ENCODE data around the gene MECP2.

The MECP2 gene

GRCh38 chrX:154125391-154126040 lies 28.0 kb upstream of the MECP2 start:
- Mint-ChIP-seq H3K27ac (no peak overlapping the region), H3K4me3 (no peak overlapping the region), H3K36me3 (ENCODE audit: insufficient read depth) (peaks cover 3% of the 10 kb centered on the region), H3K4me1 (ENCODE audit: low read depth in 2 of 2) (peaks cover 10 to 19% of the 10 kb centered on the region in 2 donors), H3K9me3 (no peaks in the 10 kb centered on the region), H3K27me3 (no peaks in the 10 kb centered on the region)
- DNase-seq, result no peak
- no peak for ATAC-seq (replicated peaks)

GRCh38 chrX:154123241-154124219 lies 26.0 kb upstream of the MECP2 start:
- ATAC-seq (replicated peaks), result peak; percentile 93
- Mint-ChIP-seq H3K9me3 (no peaks in the 10 kb centered on the region), H3K27ac (peak overlapping the region; percentile 41 to 82), H3K4me1 (ENCODE audit: low read depth in 2 of 2) (peaks cover 10 to 24% of the 10 kb centered on the region in 2 donors), H3K36me3 (ENCODE audit: insufficient read depth) (peaks cover 3% of the 10 kb centered on the region), H3K4me3 (peak overlapping the region; percentile 33 to 43), H3K27me3 (no peaks in the 10 kb centered on the region)
- DNase-seq, result peak; percentile 2 to 8 (median 3)

GRCh38 chrX:154121961-154122360 lies 24.4 kb upstream of the MECP2 start:
- Mint-ChIP-seq H3K4me1 (ENCODE audit: low read depth in 2 of 2) (peaks cover 10 to 22% of the 10 kb centered on the region in 2 donors), H3K9me3 (no peaks in the 10 kb centered on the region), H3K36me3 (ENCODE audit: insufficient read depth) (peaks cover 3% of the 10 kb centered on the region), H3K27me3 (no peaks in the 10 kb centered on the region), H3K4me3 (no peak overlapping the region), H3K27ac (no peak overlapping the region)
- no peak for ATAC-seq (replicated peaks)
- DNase-seq, result no peak

- no peak for DNase-seq
These were observed 23.7 kb upstream of the MECP2 start for GRCh38 chrX:154121207-154121606.

GRCh38 chrX:154120567-154120966 lies 23.1 kb upstream of the MECP2 start:
- no peak overlapping the region for H3K27ac Mint-ChIP-seq
- H3K27me3 Mint-ChIP-seq, result no peaks in the 10 kb centered on the region
- no peaks in the 10 kb centered on the region for H3K9me3 Mint-ChIP-seq
- no peak for DNase-seq
- H3K4me1 Mint-ChIP-seq (ENCODE audit: low read depth in 2 of 2), result peaks cover 10 to 23% of the 10 kb centered on the region in 2 donors
- no peak for ATAC-seq (replicated peaks)
- H3K36me3 Mint-ChIP-seq (ENCODE audit: insufficient read depth), result peaks cover 3% of the 10 kb centered on the region
- no peak overlapping the region for H3K4me3 Mint-ChIP-seq

More at GRCh38 chrX:154121207-154121606, 23.7 kb upstream of the MECP2 start:
- H3K9me3 Mint-ChIP-seq, result no peaks in the 10 kb centered on the region
- H3K4me3 Mint-ChIP-seq, result no peak overlapping the region
- H3K4me1 Mint-ChIP-seq (ENCODE audit: low read depth in 2 of 2), result peaks cover 10 to 25% of the 10 kb centered on the region in 2 donors
- H3K36me3 Mint-ChIP-seq (ENCODE audit: insufficient read depth), result peaks cover 3% of the 10 kb centered on the region
- H3K27me3 Mint-ChIP-seq, result no peaks in the 10 kb centered on the region
- peak overlapping the region in 1 of 2 donors; percentile 68 for H3K27ac Mint-ChIP-seq
- no peak for ATAC-seq (replicated peaks)

- Mint-ChIP-seq H3K27me3 (no peaks in the 10 kb centered on the region), H3K4me3 (no peak overlapping the region), H3K4me1 (ENCODE audit: low read depth in 2 of 2) (peaks cover 0 to 19% of the 10 kb centered on the region in 2 donors), H3K27ac (no peak overlapping the region), H3K36me3 (ENCODE audit: insufficient read depth) (no peaks in the 10 kb centered on the region), H3K9me3 (no peaks in the 10 kb centered on the region)
- DNase-seq (no peak), ATAC-seq (replicated peaks) (no peak)
These were observed 20.0 kb upstream of the MECP2 start for GRCh38 chrX:154117566-154117965.

GRCh38 chrX:154116426-154117211 lies 19.1 kb upstream of the MECP2 start:
- Mint-ChIP-seq H3K36me3 (ENCODE audit: insufficient read depth) (no peaks in the 10 kb centered on the region), H3K27me3 (no peaks in the 10 kb centered on the region), H3K9me3 (no peaks in the 10 kb centered on the region), H3K4me3 (no peak overlapping the region), H3K4me1 (ENCODE audit: low read depth in 2 of 2) (peaks cover 0 to 19% of the 10 kb centered on the region in 2 donors), H3K27ac (peak overlapping the region in 1 of 2 donors; percentile 62)
- ATAC-seq (replicated peaks) (no peak), DNase-seq (no peak)

- Mint-ChIP-seq H3K27me3 (no peaks in the 10 kb centered on the region), H3K4me3 (no peak overlapping the region), H3K27ac (peak overlapping the region; percentile 62 to 74), H3K36me3 (ENCODE audit: insufficient read depth) (no peaks in the 10 kb centered on the region), H3K9me3 (no peaks in the 10 kb centered on the region), H3K4me1 (ENCODE audit: low read depth in 2 of 2) (peaks cover 0 to 17% of the 10 kb centered on the region in 2 donors)
- DNase-seq, result no peak
- no peak for ATAC-seq (replicated peaks)
These were observed 18.2 kb upstream of the MECP2 start for GRCh38 chrX:154115750-154116149.

- H3K9me3 Mint-ChIP-seq, result no peaks in the 10 kb centered on the region
- H3K36me3 Mint-ChIP-seq (ENCODE audit: insufficient read depth), result no peaks in the 10 kb centered on the region
- no peak overlapping the region for H3K4me3 Mint-ChIP-seq
- DNase-seq (no peak), ATAC-seq (replicated peaks) (peak; percentile 35)
- H3K27me3 Mint-ChIP-seq, result no peaks in the 10 kb centered on the region
- peaks cover 0 to 15% of the 10 kb centered on the region in 2 donors for H3K4me1 Mint-ChIP-seq (ENCODE audit: low read depth in 2 of 2)
- H3K27ac Mint-ChIP-seq, result peak overlapping the region in 1 of 2 donors; percentile 74
These were observed 17.6 kb upstream of the MECP2 start for GRCh38 chrX:154115071-154115470.

GRCh38 chrX:154114652-154115051 lies 17.1 kb upstream of the MECP2 start:
- no peak overlapping the region for H3K4me3 Mint-ChIP-seq
- no peaks in the 10 kb centered on the region for H3K27me3 Mint-ChIP-seq
- H3K36me3 Mint-ChIP-seq (ENCODE audit: insufficient read depth), result no peaks in the 10 kb centered on the region
- no peaks in the 10 kb centered on the region for H3K9me3 Mint-ChIP-seq
- DNase-seq (no peak), ATAC-seq (replicated peaks) (no peak)
- peak overlapping the region in 1 of 2 donors; percentile 74 for H3K27ac Mint-ChIP-seq
- H3K4me1 Mint-ChIP-seq (ENCODE audit: low read depth in 2 of 2), result peaks cover 0 to 15% of the 10 kb centered on the region in 2 donors

GRCh38 chrX:154113729-154114128 lies 16.2 kb upstream of the MECP2 start:
- Mint-ChIP-seq H3K36me3 (ENCODE audit: insufficient read depth) (no peaks in the 10 kb centered on the region), H3K4me1 (ENCODE audit: low read depth in 2 of 2) (peaks cover 0 to 13% of the 10 kb centered on the region in 2 donors), H3K4me3 (no peak overlapping the region), H3K27ac (no peak overlapping the region), H3K9me3 (no peaks in the 10 kb centered on the region), H3K27me3 (no peaks in the 10 kb centered on the region)
- DNase-seq, result no peak
- no peak for ATAC-seq (replicated peaks)

GRCh38 chrX:154098551-154098950 lies 1.0 kb upstream of the MECP2 start:
- Mint-ChIP-seq H3K27ac (peak overlapping the region; percentile 88 to 90), H3K4me3 (peak overlapping the region in 1 of 2 donors; percentile 80), H3K36me3 (ENCODE audit: insufficient read depth) (peaks cover 39% of the 10 kb centered on the region), H3K9me3 (no peaks in the 10 kb centered on the region), H3K27me3 (peaks cover 0 to 6% of the 10 kb centered on the region in 2 donors), H3K4me1 (ENCODE audit: low read depth in 2 of 2) (peaks cover 22 to 40% of the 10 kb centered on the region in 2 donors)
- DNase-seq (no peak), ATAC-seq (replicated peaks) (no peak)

GRCh38 chrX:154097003-154097588 lies 421 bp downstream of the MECP2 start:
- H3K27ac Mint-ChIP-seq, result peak overlapping the region; percentile 97
- ATAC-seq (replicated peaks) (peak; percentile 36), DNase-seq (peak; percentile 52 to 60 (median 60))
- peaks cover 47% of the 10 kb centered on the region for H3K36me3 Mint-ChIP-seq (ENCODE audit: insufficient read depth)
- no peaks in the 10 kb centered on the region for H3K9me3 Mint-ChIP-seq
- peaks cover 0 to 6% of the 10 kb centered on the region in 2 donors for H3K27me3 Mint-ChIP-seq
- peaks cover 29 to 49% of the 10 kb centered on the region in 2 donors for H3K4me1 Mint-ChIP-seq (ENCODE audit: low read depth in 2 of 2)
- H3K4me3 Mint-ChIP-seq, result peak overlapping the region; percentile 94
